HepG2 (cell line): Measurements from ENCODE around the gene ACOT9. TPM values are rescaled to one million over a fixed set of nuclear protein-coding genes. Genes with fewer than 3 reads are reported as not detected.

ENCODE experiments used
- ATAC-seq: fragments of 200-7000 bp; cut with Tn5 transposase; 3 replicates; pipeline ENCODE4 v1.9.1; 2020; ENCODE audit warnings: mild to moderate bottlenecking, moderate library complexity
- BruUV-seq: library from RNA; stranded (reverse); fragments of 400-500 nt; replicated peaks from 2 replicates; lab custom pipeline; 2021; lab: Mats Ljungman, UMichigan
- CTCF ChIA-PET: fragments of 300-600 bp; formaldehyde crosslinking; extraction: SDS; loops from one replicate; lab custom pipeline; 2021; ENCODE audit warnings: low total read pairs, inconsistent platforms, low intra/inter-chr PET ratio; lab: Yijun Ruan, JAX
- POLR2A ChIA-PET: fragments of 350-600 bp; sonication (Branson Sonifier 250); formaldehyde crosslinking; loops from one replicate; lab custom pipeline; 2020; ENCODE audit warnings: antibody characterized with exemption, inconsistent platforms; lab: Yijun Ruan, JAX
- DNase-seq: peaks from one replicate; pipeline ENCODE4 v3.0.0-alpha.2; 2015; ENCODE audit warnings: low spot score
- FAIRE-seq: peaks from 3 replicates; lab custom pipeline; 2011; peaks lifted over from hg19 to GRCh38; lab: Jason Lieb, UNC
- H2AFZ ChIP-seq: one replicate; pipeline ENCODE4 v1.6.1; 2011; ENCODE audit warnings: low read length, inconsistent platforms
- H3K27ac ChIP-seq: fragments of 300-600 bp; 3 replicates; pipeline ENCODE4 v1.8.0; 2011; ENCODE audit warnings: mixed run types, mild to moderate bottlenecking, mixed read lengths, low read length, inconsistent platforms; ENCODE audit not compliant: insufficient read depth; ENCODE audit errors: extremely low read length
- H3K27me3 ChIP-seq, 2 experiments: fragments of 200-600 bp in 1 of 2; 2 replicates in 1 of 2; 3 replicates in 1 of 2; pipeline versions ENCODE4 v1.6.0 to v1.8.0; 2011; ENCODE audit warnings: low read length in 2 of 2, mild to moderate bottlenecking in 2 of 2, moderate library complexity in 2 of 2, inconsistent platforms in 1 of 2; ENCODE audit not compliant: insufficient read depth in 2 of 2, control insufficient read depth in 1 of 2
- H3K36me3 ChIP-seq, 2 experiments: fragments of 200-600 bp in 1 of 2; replicated peaks in 1 of 2; 2 replicates in 1 of 2; 3 replicates in 1 of 2; pipeline versions ENCODE4 v1.5.1 to v1.8.0; 2011; ENCODE audit warnings: low read length in 2 of 2, inconsistent platforms in 1 of 2; ENCODE audit not compliant: insufficient read depth in 2 of 2, control insufficient read depth in 1 of 2
- H3K4me1 ChIP-seq: 2 replicates; pipeline ENCODE4 v1.5.1; 2012; ENCODE audit warnings: low read length, inconsistent platforms; ENCODE audit not compliant: insufficient read depth
- H3K4me2 ChIP-seq: 2 replicates; pipeline ENCODE4 v1.6.0; 2011; ENCODE audit warnings: low read depth, low read length, inconsistent platforms
- H3K4me3 ChIP-seq, 3 experiments: fragments of 200-600 bp in 1 of 3; sonication (generic), shearing (Covaris generic) in 1 of 3; replicated peaks in 1 of 3; 2 replicates each; pipeline ENCODE4 v1.5.1; 2011 to 2016; ENCODE audit warnings: low read length in 3 of 3, inconsistent platforms in 2 of 3, low read depth in 2 of 3, mild to moderate bottlenecking in 2 of 3, control low read depth in 1 of 3, mixed read lengths in 1 of 3; ENCODE audit not compliant: insufficient read depth in 1 of 3
- H3K79me2 ChIP-seq: one replicate; pipeline ENCODE4 v1.6.1; 2011; ENCODE audit warnings: low read length, inconsistent platforms; ENCODE audit not compliant: insufficient read depth
- H3K9ac ChIP-seq: 2 replicates; pipeline ENCODE4 v1.6.0; 2011; ENCODE audit warnings: mild to moderate bottlenecking, low read depth, low read length, inconsistent platforms; ENCODE audit not compliant: insufficient read depth
- H3K9me3 ChIP-seq: 2 replicates; pipeline ENCODE4 v1.5.1; 2012; ENCODE audit warnings: mild to moderate bottlenecking, low read length
- H4K20me1 ChIP-seq: 2 replicates; pipeline ENCODE4 v1.6.0; 2011; ENCODE audit warnings: inconsistent platforms, mild to moderate bottlenecking, low read length, moderate library complexity; ENCODE audit not compliant: insufficient read depth
- ASH2L ChIP-seq: fragments of 300-600, 200-600 bp; sonication (generic); IDR thresholded peaks from 2 replicates; pipeline ENCODE4 v1.7.0; 2017; ENCODE audit warnings: low read depth, mild to moderate bottlenecking, moderate library complexity, mixed read lengths, low read length; ENCODE audit not compliant: insufficient read length
- CSRNP1 ChIP-seq: sonication (generic); formaldehyde crosslinking; IDR thresholded peaks from 2 replicates; pipeline ENCODE4 v1.8.1; 2023; ENCODE audit warnings: mild to moderate bottlenecking, missing genetic modification reagents
- GABPB1 ChIP-seq: IDR thresholded peaks from 2 replicates; pipeline ENCODE4 v1.6.1; 2016; ENCODE audit warnings: mild to moderate bottlenecking, missing genetic modification reagents, moderate library complexity, missing compliant biosample characterization
- HCFC1 ChIP-seq: fragments of 150-350 bp; IDR thresholded peaks from 2 replicates; pipeline ENCODE4 v1.6.1; 2014; ENCODE audit warnings: low read depth, low read length
- HHEX ChIP-seq: IDR thresholded peaks from 2 replicates; pipeline ENCODE4 v1.6.1; 2016; ENCODE audit warnings: control low read depth
- MAFF ChIP-seq: IDR thresholded peaks from 2 replicates; pipeline ENCODE4 v1.6.1; 2011; ENCODE audit warnings: low read depth, low read length, improper control_type of control experiment
- PHF20 ChIP-seq: sonication (generic); formaldehyde crosslinking; IDR thresholded peaks from 2 replicates; pipeline ENCODE4 v1.5.0; 2020; ENCODE audit warnings: mild to moderate bottlenecking, missing genetic modification reagents
- ZBTB42 ChIP-seq: sonication (generic); formaldehyde crosslinking; IDR thresholded peaks from 2 replicates; pipeline ENCODE4 v1.5.0; 2020; ENCODE audit warnings: mild to moderate bottlenecking, missing genetic modification reagents
- ZFP41 ChIP-seq: sonication (generic); formaldehyde crosslinking; IDR thresholded peaks from 2 replicates; pipeline ENCODE4 v1.4.0; 2020; ENCODE audit warnings: mild to moderate bottlenecking, missing genetic modification reagents, borderline replicate concordance
- ZNF101 ChIP-seq: sonication (generic); formaldehyde crosslinking; IDR thresholded peaks from 2 replicates; pipeline ENCODE4 v1.4.0; 2020; ENCODE audit warnings: mild to moderate bottlenecking, low read depth, missing genetic modification reagents, borderline replicate concordance
- ZNF225 ChIP-seq: sonication (generic); formaldehyde crosslinking; IDR thresholded peaks from 2 replicates; pipeline ENCODE4 v1.4.0; 2020; ENCODE audit warnings: mild to moderate bottlenecking, missing genetic modification reagents
- ZNF33B ChIP-seq: sonication (generic); formaldehyde crosslinking; IDR thresholded peaks from 2 replicates; pipeline ENCODE4 v1.5.1; 2020; ENCODE audit warnings: mild to moderate bottlenecking, missing genetic modification reagents
- ZNF513 ChIP-seq: sonication (generic); formaldehyde crosslinking; conservative IDR thresholded peaks from 2 replicates; pipeline ENCODE4 v1.5.0; 2020; ENCODE audit warnings: missing genetic modification reagents
- WGBS: methylation state at CpG from one replicate; pipeline ENCODE4 v1.1.6; 2017; ENCODE audit warnings: low lambda C conversion rate; 5-methylcytosine and 5-hydroxymethylcytosine counted together
- in situ Hi-C: cut with HindIII; loops from 2 replicates; pipeline ENCODE4 v1.10.0; 2017; ENCODE audit warnings: low pct_unique_long_range_greater_than_20kb; ENCODE audit not compliant: extremely low pct_ligation_motif_present
- intact Hi-C: fragments of 100-400 bp; cut with micrococcal nuclease; formaldehyde crosslinking; loops from one replicate; pipeline ENCODE4 v1.10.0; 2022; ENCODE audit not compliant: unreplicated experiment
- polyA plus RNA-seq, 8 experiments: library from polyadenylated mRNA; depleted of rRNA in 3 of 8; stranded (reverse) in 7 of 8; unstranded in 1 of 8; fragments of >200 nt; fragmentation: Illumina TruSeq in 4 of 8; extraction: Trizol in 4 of 8; gene quantifications; 2 replicates each; pipeline versions ENCODE4 v1.2.1 to v1.2.3, GENCODE V29; 2011 to 2016; ENCODE audit warnings: low read depth in 4 of 8, missing spikeins in 1 of 8, mixed read lengths in 1 of 8; ENCODE audit not compliant: insufficient read depth in 1 of 8
- total RNA-seq, 5 experiments: library from RNA; depleted of rRNA; stranded (reverse); fragments of >200 nt; fragmentation: Illumina TruSeq; extraction: Trizol; gene quantifications; 2 replicates each; pipeline ENCODE4 v1.2.3, GENCODE V29; 2016; ENCODE audit warnings: low read depth in 1 of 5
- TF ChIP-seq, protein P1 (sequence below): sonication (generic); formaldehyde crosslinking; IDR thresholded peaks from 2 replicates; pipeline ENCODE4 v1.9.0; 2021; ENCODE audit warnings: mild to moderate bottlenecking, missing genetic modification reagents

Gene ACOT9
- total and polyA plus RNA-seq, 2 of the 13 experiments (the other 11 are each of a cell fraction or from before 2014, with no cell fraction given), result 33.3 to 36.9 TPM

- H3K79me2 ChIP-seq, result no peaks in the 10 kb centered on the region
- no peak for TF ChIP-seq PHF20
- TF ChIP-seq, protein P1, sequence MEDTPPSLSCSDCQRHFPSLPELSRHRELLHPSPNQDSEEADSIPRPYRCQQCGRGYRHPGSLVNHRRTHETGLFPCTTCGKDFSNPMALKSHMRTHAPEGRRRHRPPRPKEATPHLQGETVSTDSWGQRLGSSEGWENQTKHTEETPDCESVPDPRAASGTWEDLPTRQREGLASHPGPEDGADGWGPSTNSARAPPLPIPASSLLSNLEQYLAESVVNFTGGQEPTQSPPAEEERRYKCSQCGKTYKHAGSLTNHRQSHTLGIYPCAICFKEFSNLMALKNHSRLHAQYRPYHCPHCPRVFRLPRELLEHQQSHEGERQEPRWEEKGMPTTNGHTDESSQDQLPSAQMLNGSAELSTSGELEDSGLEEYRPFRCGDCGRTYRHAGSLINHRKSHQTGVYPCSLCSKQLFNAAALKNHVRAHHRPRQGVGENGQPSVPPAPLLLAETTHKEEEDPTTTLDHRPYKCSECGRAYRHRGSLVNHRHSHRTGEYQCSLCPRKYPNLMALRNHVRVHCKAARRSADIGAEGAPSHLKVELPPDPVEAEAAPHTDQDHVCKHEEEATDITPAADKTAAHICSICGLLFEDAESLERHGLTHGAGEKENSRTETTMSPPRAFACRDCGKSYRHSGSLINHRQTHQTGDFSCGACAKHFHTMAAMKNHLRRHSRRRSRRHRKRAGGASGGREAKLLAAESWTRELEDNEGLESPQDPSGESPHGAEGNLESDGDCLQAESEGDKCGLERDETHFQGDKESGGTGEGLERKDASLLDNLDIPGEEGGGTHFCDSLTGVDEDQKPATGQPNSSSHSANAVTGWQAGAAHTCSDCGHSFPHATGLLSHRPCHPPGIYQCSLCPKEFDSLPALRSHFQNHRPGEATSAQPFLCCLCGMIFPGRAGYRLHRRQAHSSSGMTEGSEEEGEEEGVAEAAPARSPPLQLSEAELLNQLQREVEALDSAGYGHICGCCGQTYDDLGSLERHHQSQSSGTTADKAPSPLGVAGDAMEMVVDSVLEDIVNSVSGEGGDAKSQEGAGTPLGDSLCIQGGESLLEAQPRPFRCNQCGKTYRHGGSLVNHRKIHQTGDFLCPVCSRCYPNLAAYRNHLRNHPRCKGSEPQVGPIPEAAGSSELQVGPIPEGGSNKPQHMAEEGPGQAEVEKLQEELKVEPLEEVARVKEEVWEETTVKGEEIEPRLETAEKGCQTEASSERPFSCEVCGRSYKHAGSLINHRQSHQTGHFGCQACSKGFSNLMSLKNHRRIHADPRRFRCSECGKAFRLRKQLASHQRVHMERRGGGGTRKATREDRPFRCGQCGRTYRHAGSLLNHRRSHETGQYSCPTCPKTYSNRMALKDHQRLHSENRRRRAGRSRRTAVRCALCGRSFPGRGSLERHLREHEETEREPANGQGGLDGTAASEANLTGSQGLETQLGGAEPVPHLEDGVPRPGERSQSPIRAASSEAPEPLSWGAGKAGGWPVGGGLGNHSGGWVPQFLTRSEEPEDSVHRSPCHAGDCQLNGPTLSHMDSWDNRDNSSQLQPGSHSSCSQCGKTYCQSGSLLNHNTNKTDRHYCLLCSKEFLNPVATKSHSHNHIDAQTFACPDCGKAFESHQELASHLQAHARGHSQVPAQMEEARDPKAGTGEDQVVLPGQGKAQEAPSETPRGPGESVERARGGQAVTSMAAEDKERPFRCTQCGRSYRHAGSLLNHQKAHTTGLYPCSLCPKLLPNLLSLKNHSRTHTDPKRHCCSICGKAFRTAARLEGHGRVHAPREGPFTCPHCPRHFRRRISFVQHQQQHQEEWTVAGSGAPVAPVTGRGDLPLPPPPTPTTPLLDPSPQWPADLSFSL, result no peak
- TF ChIP-seq ZNF513 (CRISPR knock-in tag), result no peak
- no peak for TF ChIP-seq ZFP41 (CRISPR knock-in tag)
- TF ChIP-seq CSRNP1 (CRISPR knock-in tag), result no peak
- no peak for TF ChIP-seq ASH2L
- no peak for TF ChIP-seq GABPB1 (CRISPR knock-in tag)
- TF ChIP-seq MAFF, result no peak
- no peak for TF ChIP-seq ZNF225 (CRISPR knock-in tag)
- TF ChIP-seq HHEX (CRISPR knock-in tag), result no peak
- TF ChIP-seq HCFC1, result no peak
- TF ChIP-seq ZBTB42 (CRISPR knock-in tag), result no peak
- no peak for TF ChIP-seq ZNF33B (CRISPR knock-in tag)
- TF ChIP-seq ZNF101 (CRISPR knock-in tag), result no peak
- TF ChIP-seq, all 625 proteins: peak for 0
- FAIRE-seq (no peak), DNase-seq (no peak), ATAC-seq (no peak)
- H3K4me2 ChIP-seq, result no peak overlapping the region
- no TSS peak for BruUV-seq
- H3K36me3 ChIP-seq, result peaks cover 1 to 11% of the 10 kb centered on the region in 2 experiments; a peak in 2 of 5 replicates
- no peak overlapping the region for H3K9ac ChIP-seq
- no peak overlapping the region for H3K27ac ChIP-seq
- intact Hi-C loops, result no loop called here
- H4K20me1 ChIP-seq, result no peaks in the 10 kb centered on the region
- no peaks in the 10 kb centered on the region for H3K9me3 ChIP-seq
- 75% methylated on average over 5 of the region's 5 CpGs for WGBS
- CTCF ChIA-PET, result no interaction called here
- POLR2A ChIA-PET, result no interaction called here
- no peak overlapping the region for H3K4me3 ChIP-seq
- H3K27me3 ChIP-seq, result no peaks in the 10 kb centered on the region
- no peak overlapping the region for H2AFZ ChIP-seq
- in situ Hi-C loops, result no loop called here
- H3K4me1 ChIP-seq, result peaks cover 13% of the 10 kb centered on the region
These were observed 37.8 kb downstream of the ACOT9 start for GRCh38 chrX:23705235-23705634.
